GM04504 (cell line): ENCODE data around the gene AP1M1.
A peak's percentile ranks its signal among the peaks of the same experiment; 100 is the strongest.

ENCODE experiments used
- DNase-seq: peaks from one replicate; pipeline ENCODE4 v3.0.0-alpha.2; 2012; ENCODE audit warnings: low read depth

Gene AP1M1

GRCh38 chr19:16232568-16232967 is 34.9 kb downstream of the AP1M1 start:
- no peak for DNase-seq

DNA sequence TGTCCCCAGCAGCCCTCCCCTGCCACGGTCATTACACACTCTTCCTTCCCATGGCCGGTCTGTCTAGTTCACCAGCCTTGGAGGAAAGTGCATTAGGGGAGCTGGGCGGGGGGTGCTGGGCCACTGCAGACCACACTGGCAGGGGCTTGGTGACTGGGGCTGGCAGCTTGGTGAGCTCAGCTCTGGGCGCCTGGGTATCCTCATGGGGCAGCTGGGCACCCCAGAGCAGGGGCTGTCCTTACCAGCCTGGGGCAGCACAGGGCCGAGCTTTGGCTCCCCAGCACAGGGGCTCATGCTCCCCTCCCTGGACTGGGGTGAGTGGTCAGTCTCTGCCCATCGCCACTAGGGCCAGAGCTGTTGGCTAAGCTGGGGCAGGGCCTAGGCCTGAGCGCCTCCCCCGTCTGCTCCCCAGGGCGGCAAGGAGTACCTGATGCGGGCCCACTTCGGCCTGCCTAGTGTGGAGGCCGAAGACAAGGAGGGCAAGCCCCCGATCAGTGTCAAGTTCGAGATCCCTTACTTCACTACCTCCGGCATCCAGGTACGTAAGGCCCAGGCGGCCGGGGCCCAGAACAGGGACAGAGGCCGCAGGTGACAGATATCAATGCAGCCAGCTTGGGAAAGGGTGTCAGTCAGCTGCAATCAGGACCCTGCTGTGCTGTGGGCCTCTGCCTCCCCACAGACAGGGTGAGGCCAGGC is 35.5 kb downstream of the AP1M1 start:
- DNase-seq = no peak

DNA sequence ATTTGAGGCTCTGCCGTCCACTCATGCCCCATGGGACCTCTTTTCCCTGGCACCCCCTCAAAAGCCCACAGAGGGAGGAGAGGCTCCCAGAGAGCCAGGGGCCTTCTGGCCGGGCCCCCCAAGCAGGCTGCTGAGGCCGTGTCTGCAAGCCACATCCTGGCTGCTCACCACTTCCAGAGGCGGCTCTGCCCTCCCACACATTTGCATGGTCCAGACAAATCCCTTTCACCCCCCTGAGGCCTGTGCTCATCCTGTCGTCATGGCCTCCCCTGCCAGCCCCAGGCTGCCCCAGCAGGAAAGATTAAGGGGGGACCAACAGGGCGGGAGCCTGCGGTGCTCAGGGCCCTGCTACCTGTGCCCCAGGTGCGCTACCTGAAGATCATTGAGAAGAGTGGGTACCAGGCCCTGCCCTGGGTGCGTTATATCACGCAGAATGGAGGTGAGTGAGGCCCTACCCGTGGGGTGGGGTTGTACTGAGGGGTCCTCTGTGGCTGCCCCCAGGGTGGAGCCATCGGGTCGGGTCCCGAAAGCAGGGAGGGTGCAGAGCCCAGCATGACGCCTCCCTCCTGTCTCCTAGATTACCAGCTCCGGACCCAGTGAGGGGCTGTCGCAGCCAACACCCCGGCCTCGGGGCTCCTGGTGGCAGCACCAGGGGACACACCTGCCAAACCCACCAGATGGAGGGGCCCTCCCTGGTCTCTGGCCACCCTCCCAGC is 36.3 kb downstream of the AP1M1 start:
- DNase-seq = no peak

GRCh38 chr19:16234552-16235445 is 37.1 kb downstream of the AP1M1 start:
- DNase-seq = no peak

- DNase-seq = no peak
Observed at GRCh38 chr19:16235811-16236652, 38.3 kb downstream of the AP1M1 start.

GRCh38 chr19:16244091-16244490 is 46.4 kb downstream of the AP1M1 start:
- DNase-seq = peak; percentile 28

- peak; percentile 50 for DNase-seq
Observed at GRCh38 chr19:16247353-16248182, 49.9 kb downstream of the AP1M1 start.

- no peak for DNase-seq
Observed at GRCh38 chr19:16248380-16249023, 50.8 kb downstream of the AP1M1 start.

GRCh38 chr19:16249826-16250404 is 52.2 kb downstream of the AP1M1 start:
- peak; percentile 26 for DNase-seq

- no peak for DNase-seq
Observed at GRCh38 chr19:16252459-16253205, 54.9 kb downstream of the AP1M1 start.

DNA sequence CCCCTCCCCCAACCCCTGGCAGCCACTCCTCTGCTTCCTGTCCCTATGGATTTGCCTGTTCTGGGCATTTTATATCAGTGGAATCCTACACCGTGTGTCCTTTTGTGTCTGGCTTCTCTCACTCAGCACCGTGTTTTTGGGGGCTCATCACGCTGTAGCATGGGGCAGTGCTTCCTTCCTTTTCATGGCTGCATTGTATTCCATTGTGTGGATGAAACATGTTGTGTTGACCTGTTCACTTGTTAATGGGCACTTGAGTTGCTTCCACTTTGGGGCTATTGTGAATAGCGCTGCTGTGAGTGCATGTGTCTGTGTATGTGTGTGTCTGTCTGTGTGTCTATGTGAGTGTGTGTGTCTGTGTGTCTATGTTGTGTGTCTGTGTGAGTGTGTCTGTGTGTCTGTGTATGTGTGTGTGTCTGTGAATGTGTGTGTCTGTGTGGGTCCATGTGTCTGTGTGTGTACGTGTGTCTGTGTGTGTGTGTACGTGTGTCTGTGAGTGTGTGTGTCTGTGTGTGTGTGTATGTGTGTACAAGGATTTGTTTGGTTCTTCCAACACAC is 57.2 kb downstream of the AP1M1 start:
- DNase-seq = no peak

DNA sequence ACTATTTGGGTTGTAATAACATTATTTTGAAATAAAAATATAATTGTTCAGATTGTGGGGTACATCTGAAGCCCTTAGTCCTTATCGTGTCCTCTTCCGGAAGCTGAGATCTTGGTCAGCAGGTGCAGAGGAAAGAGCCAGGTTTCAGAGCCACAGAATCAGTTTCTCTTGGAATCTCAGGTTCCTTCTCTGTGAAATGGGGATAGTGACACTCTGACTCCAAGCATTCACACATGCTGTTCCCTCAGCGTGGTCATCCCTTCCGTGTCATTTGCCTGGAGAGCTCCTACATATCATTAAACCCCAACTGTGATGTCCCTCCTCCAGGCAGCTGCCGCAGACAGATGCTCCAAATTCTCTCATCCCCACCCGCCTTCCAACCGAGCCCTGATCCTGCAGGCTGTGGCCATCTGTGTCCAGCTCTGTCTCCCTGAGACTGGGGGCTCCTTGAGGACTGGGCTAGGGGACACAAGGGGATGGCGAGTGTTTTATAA is 59.8 kb downstream of the AP1M1 start:
- DNase-seq = no peak

DNA sequence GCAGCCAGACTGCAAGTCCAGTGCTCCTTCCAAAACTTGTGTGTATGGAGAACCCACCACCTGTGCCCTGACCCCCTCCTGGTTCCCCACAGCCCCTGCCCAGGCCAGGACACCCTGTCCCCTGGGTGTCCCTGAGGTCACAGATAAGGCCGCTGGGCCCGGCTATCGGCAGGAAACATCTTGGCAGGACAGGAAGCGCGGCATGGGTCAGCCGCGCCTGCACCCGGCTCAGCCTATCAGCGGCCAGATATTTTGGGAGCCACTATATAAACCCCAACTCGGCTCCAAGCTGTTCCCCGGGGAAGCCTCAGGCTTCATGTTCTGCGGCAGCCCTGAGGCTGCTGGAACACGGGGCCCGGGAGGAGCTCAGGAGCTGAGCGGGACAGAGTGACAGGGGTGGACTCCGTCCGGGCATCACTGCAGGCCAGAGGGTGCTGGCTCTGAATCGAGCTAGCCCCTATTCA is 60.8 kb downstream of the AP1M1 start:
- DNase-seq = no peak

GRCh38 chr19:16259385-16260159 is 61.9 kb downstream of the AP1M1 start:
- DNase-seq = no peak

- no peak for DNase-seq
Observed at GRCh38 chr19:16260160-16260811, 62.6 kb downstream of the AP1M1 start.

GRCh38 chr19:16260812-16261161 is 63.1 kb downstream of the AP1M1 start:
- DNase-seq = no peak
